Mucosa of descending colon (tissue), 3 donors: ENCODE data around the gene FLT4. TPM values are rescaled to one million over a fixed set of nuclear protein-coding genes. Genes with fewer than 3 reads are reported as not detected.

ENCODE experiments used
- ATAC-seq: fragments of 200-7000 bp; cut with Tn5 transposase; one replicate; pipeline ENCODE4 v1.9.1; 2020; ENCODE audit warnings: mild to moderate bottlenecking, moderate library complexity
- DNase-seq, 3 donors: peaks; one replicate each; pipeline ENCODE4 v3.0.0-alpha.2; 2020
- H3K36me3 ChIP-seq: fragments of 200-600 bp; one replicate; pipeline ENCODE4 v1.8.0; 2021; ENCODE audit warnings: low read depth, mild to moderate bottlenecking
- H3K4me1 ChIP-seq: fragments of 200-600 bp; one replicate; pipeline ENCODE4 v1.8.0; 2021; ENCODE audit warnings: low read depth, mild to moderate bottlenecking
- H3K4me3 ChIP-seq: fragments of 200-600 bp; one replicate; pipeline ENCODE4 v1.8.0; 2021; ENCODE audit warnings: mild to moderate bottlenecking
- H3K9me3 ChIP-seq: fragments of 200-600 bp; one replicate; pipeline ENCODE4 v1.8.0; 2021; ENCODE audit warnings: mild to moderate bottlenecking
- CTCF ChIP-seq: fragments of 200-600 bp; IDR thresholded peaks from one replicate; pipeline ENCODE4 v1.8.0; 2022; ENCODE audit warnings: antibody characterized with exemption, mild to moderate bottlenecking
- intact Hi-C, 2 donors: fragments of 100-400 bp; cut with DNase I in 1 of 2; cut with micrococcal nuclease in 1 of 2; formaldehyde crosslinking; loops; one replicate each; pipeline versions ENCODE4 v1.11.0 to v1.11.1; 2022; cut with DNase I, micrococcal nuclease
- total RNA-seq, 3 donors: library from RNA; stranded (reverse); fragmentation: NEBNext Ultra II Directional in 2 of 3; extraction: Animal tissue kit (Norgen Biotek cat#: 25700) in 2 of 3; gene quantifications; one replicate each; pipeline versions ENCODE4 v1.2.1 to v1.2.4, GENCODE V29; 2021 to 2023
- donor health status: DM: no; HTN: no; CAD: no; lungs with moderate emphysema.
- donor health status: DM: no; HTN: no; CAD: no.
- donor health status: DM: no; HTN: yes; CAD: no.

The FLT4 gene
- total RNA-seq, 3 donors from 2014 or later, result 2.8 to 9.7 (median 6.0) TPM

DNA sequence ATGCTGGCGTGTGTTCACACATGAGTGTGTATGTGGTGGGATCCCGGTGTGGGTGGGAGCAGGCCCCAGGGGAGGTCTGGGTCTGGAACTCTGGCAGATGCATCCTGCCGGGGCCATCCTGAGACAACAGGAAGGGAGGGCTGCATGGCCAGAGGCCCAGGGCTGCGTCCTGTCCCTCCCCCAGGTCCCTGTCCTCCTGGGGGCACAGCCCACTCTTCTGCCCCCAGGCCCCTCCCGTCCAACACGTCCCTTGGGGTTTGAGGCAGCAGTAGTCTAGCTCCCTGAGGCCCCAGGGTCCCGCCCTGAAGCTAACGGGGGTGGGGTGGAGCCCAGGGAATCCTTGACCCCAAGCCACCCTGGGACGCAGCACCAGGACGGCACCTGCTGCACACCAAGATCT lies 16.6 kb downstream of the FLT4 start:
- ATAC-seq (no peak), DNase-seq (peak in 1 of 3 donors; percentile 40)
- no peaks in the 10 kb centered on the region for H3K4me1 ChIP-seq
- no peak overlapping the region for H3K4me3 ChIP-seq
- TF ChIP-seq CTCF, result no peak
- no peaks in the 10 kb centered on the region for H3K9me3 ChIP-seq
- no peaks in the 10 kb centered on the region for H3K36me3 ChIP-seq
- intact Hi-C loops, result no loop called here

- no peak overlapping the region for H3K4me3 ChIP-seq
- intact Hi-C loops, result no loop called here
- H3K4me1 ChIP-seq, result no peaks in the 10 kb centered on the region
- no peaks in the 10 kb centered on the region for H3K9me3 ChIP-seq
- peak in 1 of 3 donors; percentile 32 for DNase-seq
- no peak for ATAC-seq
- no peak for TF ChIP-seq CTCF
- H3K36me3 ChIP-seq, result no peaks in the 10 kb centered on the region
Measured at GRCh38 chr5:180631549-180632383, 17.6 kb downstream of the FLT4 start.

DNA sequence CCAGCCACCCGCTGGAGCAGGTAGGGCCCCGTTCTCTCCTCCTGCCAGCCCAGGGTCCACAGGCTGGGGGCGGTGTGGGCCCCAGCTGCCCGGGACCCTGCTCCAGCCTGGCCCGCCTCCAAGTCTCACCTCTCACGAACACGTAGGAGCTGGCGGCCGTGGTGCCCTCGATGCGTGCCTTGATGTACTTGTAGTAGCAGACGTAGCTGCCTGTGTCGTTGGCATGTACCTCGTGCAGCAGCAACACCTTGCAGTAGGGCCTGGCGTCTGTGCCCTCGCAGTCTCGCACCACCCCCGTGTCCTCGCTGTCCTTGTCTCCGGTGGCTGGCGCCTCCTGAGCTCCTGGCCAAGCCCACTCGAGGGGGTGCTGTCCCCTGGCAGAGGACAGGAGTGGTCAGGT lies 19.0 kb downstream of the FLT4 start:
- ATAC-seq (no peak), DNase-seq (peak in 1 of 3 donors; percentile 40)
- Histone ChIP-seq H3K36me3 (no peaks in the 10 kb centered on the region), H3K9me3 (no peaks in the 10 kb centered on the region), H3K4me3 (no peak overlapping the region), H3K4me1 (no peaks in the 10 kb centered on the region)
- intact Hi-C loops, result no loop called here
- TF ChIP-seq CTCF, result no peak

- H3K36me3 ChIP-seq, result no peaks in the 10 kb centered on the region
- H3K4me1 ChIP-seq, result no peaks in the 10 kb centered on the region
- intact Hi-C loops, result no loop called here
- ATAC-seq, result no peak
- H3K4me3 ChIP-seq, result no peak overlapping the region
- no peak for TF ChIP-seq CTCF
- no peaks in the 10 kb centered on the region for H3K9me3 ChIP-seq
- DNase-seq, result no peak
Measured at GRCh38 chr5:180629831-180630382, 19.5 kb downstream of the FLT4 start.

DNA sequence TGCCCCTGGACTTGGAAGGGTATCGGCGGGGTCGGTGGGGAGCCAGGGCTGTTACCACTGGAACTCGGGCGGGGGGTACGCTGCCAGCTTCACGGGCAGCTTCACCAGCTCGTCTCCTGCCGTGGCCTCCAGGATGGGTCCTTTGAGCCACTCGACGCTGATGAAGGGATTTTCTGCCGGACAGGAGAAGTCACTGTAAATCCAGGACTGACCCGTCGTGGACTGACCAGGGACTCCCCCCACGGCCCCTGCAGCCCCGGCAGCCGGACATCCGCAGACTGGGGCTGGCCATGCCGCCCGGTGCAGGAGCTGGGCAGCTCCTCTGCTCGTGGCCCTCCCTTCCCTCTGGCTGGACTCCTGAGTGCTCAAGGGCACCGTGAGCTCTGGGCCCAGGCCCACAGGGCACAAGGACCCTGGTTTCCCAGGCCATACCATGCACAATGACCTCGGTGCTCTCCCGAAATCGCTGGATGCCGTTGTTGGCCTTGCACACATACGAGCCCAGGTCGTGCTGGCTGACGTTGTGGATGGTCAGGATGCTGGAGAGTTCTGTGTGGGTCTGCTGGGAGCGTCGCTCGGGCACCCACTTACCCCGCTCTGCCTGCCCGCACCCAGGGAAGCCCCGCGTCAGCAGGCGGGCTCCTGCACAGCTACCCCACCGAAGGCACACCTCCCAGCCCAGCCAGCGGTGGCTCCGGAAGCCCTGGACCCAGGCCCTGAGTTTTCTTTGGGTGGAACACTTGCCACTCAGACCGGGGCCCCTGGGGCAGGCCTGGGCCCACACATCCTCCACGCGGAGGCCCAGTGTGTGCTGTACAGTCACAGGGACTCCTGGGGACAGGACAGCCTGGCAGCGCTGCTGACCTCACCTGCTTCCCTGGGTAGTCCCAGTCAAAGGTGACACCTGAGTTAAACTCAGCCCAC lies 20.3 kb downstream of the FLT4 start:
- ATAC-seq, result no peak
- no peak for TF ChIP-seq CTCF
- Histone ChIP-seq H3K9me3 (no peaks in the 10 kb centered on the region), H3K4me1 (no peaks in the 10 kb centered on the region), H3K4me3 (no peak overlapping the region), H3K36me3 (no peaks in the 10 kb centered on the region)
- no peak for DNase-seq
- intact Hi-C loops, result no loop called here
